ENCODE measurements around the gene BCKDHA. TPM values are rescaled to one million over a fixed set of nuclear protein-coding genes. Genes with fewer than 3 reads are reported as not detected.

The BCKDHA gene
- total RNA-seq, 1 experiment from 2014 or later: 17.7 TPM

DNA sequence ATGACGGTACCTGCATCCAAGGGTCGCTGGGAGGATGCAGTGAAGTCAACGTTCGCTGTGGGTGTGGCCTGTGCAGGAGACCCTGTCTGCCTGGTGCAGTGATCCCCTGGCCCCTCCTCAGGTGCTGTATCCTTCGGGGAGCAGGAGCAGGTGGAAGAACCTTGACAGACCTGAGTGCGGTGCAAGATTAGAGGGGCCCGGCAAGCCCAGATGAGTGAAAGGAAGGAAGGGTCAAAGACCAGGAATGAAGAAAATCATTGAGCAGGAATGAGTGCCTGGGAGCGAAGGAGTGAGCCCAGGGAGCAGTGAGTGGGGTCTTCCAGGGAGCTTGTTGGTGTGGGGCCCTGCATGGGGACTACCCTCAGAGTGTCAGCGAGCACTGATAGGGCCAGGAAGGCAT is 16.8 kb downstream of the BCKDHA start (continued):
- TF ChIP-seq, protein P1, sequence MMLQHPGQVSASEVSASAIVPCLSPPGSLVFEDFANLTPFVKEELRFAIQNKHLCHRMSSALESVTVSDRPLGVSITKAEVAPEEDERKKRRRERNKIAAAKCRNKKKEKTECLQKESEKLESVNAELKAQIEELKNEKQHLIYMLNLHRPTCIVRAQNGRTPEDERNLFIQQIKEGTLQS (IDR thresholded peaks at IDR 0.05): no peak
- no peak for TF ChIP-seq POLR2AphosphoS5 (IDR thresholded peaks at IDR 0.05; ENCODE audit: low read depth, low read length)

DNA sequence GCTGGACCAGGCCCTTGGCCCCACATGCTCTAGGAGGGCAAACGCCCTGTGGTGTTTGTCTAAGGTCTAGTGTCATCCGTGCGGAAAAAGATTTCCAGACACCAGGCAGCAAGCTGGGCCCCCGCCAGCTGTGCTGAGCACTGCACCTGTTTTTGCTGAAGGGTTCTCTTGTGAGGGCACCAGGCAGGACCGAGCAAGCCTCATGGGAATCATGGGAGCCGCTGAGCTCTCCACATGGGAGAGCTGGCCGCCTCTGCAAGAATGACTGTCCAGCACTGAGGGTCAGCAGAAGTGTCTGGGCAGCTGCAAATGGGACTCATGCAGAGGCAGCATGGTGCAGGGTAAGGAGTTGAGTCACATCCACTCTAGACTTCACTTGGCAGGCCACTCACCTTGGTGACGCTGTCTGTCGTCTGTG is 17.5 kb downstream of the BCKDHA start:
- TF ChIP-seq, protein P1 (IDR thresholded peaks at IDR 0.05): no peak
- TF ChIP-seq JUND (IDR thresholded peaks at IDR 0.05) (no peak), SIN3A (IDR thresholded peaks at IDR 0.05; ENCODE audit: low read depth) (no peak), EGR1 (IDR thresholded peaks at IDR 0.05; ENCODE audit: low read depth) (no peak), POLR2A (IDR thresholded peaks at IDR 0.05; ENCODE audit: borderline replicate concordance, extremely low read depth, insufficient read depth, insufficient read length) (no peak), TCF7L2 (IDR thresholded peaks at IDR 0.05; ENCODE audit: borderline replicate concordance, extremely low read depth, insufficient read depth, insufficient read length) (no peak)
- TF ChIP-seq, protein P2, sequence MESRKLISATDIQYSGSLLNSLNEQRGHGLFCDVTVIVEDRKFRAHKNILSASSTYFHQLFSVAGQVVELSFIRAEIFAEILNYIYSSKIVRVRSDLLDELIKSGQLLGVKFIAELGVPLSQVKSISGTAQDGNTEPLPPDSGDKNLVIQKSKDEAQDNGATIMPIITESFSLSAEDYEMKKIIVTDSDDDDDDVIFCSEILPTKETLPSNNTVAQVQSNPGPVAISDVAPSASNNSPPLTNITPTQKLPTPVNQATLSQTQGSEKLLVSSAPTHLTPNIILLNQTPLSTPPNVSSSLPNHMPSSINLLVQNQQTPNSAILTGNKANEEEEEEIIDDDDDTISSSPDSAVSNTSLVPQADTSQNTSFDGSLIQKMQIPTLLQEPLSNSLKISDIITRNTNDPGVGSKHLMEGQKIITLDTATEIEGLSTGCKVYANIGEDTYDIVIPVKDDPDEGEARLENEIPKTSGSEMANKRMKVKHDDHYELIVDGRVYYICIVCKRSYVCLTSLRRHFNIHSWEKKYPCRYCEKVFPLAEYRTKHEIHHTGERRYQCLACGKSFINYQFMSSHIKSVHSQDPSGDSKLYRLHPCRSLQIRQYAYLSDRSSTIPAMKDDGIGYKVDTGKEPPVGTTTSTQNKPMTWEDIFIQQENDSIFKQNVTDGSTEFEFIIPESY (IDR thresholded peaks at IDR 0.05; ENCODE audit: extremely low read depth, insufficient replicate concordance, low read length): no peak
- H2AFZ ChIP-seq (ENCODE audit: low read depth, low read length, poor library complexity, severe bottlenecking): no peak overlapping the region
- ChIA-PET CTCF (interaction anchor here (0.7 kb wide), 1 partner anchor 28 kb away, joined by 3 read pairs; no protein-coding TSS in a partner anchor), RAD21 (ENCODE audit: low non-redundant PET in 1 of 2, low total read pairs in 2 of 2, uncharacterized antibody in 2 of 2, unreplicated experiment in 2 of 2) (no interaction called here), POLR2A (no interaction called here)
- H3K9ac ChIP-seq (ENCODE audit: low read length): no peak overlapping the region
- 0 out of 4 replicates have a peak, but pooled peaks cover 0 to 3% of the 10 kb centered on the region in 2 experiments for H3K4me1 ChIP-seq (ENCODE audit: control insufficient read depth in 1 of 2, insufficient read depth in 2 of 2, low read length in 2 of 2)
- ATAC-seq: no peak
- no peaks in the 10 kb centered on the region for H3K27me3 ChIP-seq (ENCODE audit: insufficient read depth, low read length)
- no peaks in the 10 kb centered on the region for H4K20me1 ChIP-seq (ENCODE audit: insufficient read depth)
- no peaks in the 10 kb centered on the region for H3K9me2 ChIP-seq (ENCODE audit: insufficient read depth)
- no peaks in the 10 kb centered on the region for H3K9me3 ChIP-seq (ENCODE audit: control insufficient read depth in 1 of 2, insufficient read depth in 1 of 2, low read depth in 1 of 2, low read length in 2 of 2)
- H3K27ac ChIP-seq (ENCODE audit: low read depth, low read length): no peak overlapping the region
- H3K4me3 ChIP-seq (replicated peaks in 1 of 2; ENCODE audit: low read depth in 1 of 2, low read length in 2 of 2): no peak overlapping the region
- H3K36me3 ChIP-seq (ENCODE audit: control insufficient read depth in 1 of 2, insufficient read depth in 2 of 2, low read length in 2 of 2): peaks cover 3 to 6% of the 10 kb centered on the region in 2 experiments; a peak in 2 of 4 replicates
- intact Hi-C loops (cut with micrococcal nuclease): no loop called here
- DNase-seq (ENCODE audit: low read depth, low spot score): no peak
- no peak overlapping the region for H3K4me2 ChIP-seq (ENCODE audit: low read length)
- H3K79me2 ChIP-seq (ENCODE audit: insufficient read depth, low read length): no peaks in the 10 kb centered on the region
- no TSS peak for BruUV-seq (replicated peaks)

Data from HCT116 (cell line).